ENCODE data around the gene SETX.

SETX gene

DNA sequence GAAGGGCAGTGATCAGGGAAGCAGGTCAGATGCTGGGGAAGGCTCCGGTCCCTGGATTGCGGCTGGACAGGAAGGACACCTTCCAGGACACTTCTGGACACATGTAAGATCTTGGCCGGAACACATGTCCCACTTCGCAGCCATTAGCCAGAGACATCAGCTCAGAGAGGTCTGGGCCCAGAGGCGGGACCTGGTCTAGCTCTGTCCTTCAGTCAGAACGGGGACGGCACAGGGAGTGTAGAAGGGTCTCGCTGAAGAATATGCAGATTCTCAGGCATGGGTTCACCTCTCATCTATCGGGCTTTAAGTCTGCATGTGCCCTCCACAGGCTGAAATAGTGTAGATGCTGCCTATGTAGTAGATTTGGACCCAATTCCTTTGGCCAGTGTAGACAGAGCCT is 119.7 kb downstream of the SETX start:
- CTCF ChIA-PET, result interaction anchor here (1.2 to 3.6 kb wide), 2 partner anchors 24 to 65 kb away, joined by 3 to 41 read pairs; no protein-coding TSS in a partner anchor
- TF ChIP-seq LEF1 (IDR thresholded peaks at IDR 0.05; ENCODE audit: borderline replicate concordance) (no peak), FOXK2 (IDR thresholded peaks at IDR 0.05) (no peak)
- no peak for DNase-seq (ENCODE audit: extremely low spot score)
- POLR2A ChIA-PET, result no interaction called here

DNA sequence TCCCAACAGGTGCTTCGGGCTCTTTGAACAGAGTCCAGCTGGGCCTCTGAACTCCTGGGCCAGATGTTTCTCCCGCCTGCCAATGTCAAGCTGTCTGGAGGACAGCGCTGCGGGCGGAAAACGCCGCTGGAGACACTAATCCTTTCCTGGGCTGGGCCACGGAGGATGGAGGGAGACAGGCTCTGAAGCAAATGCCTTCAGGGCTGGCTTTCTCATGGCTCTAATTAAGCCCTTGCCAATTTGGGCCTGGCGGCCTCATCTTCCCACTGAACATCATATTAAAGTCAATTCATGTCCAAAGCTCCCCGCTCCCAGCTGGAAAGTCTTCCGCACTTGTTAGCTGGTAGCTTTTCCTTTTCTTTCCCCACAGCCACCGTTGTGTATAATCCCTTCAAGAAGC is 120.3 kb downstream of the SETX start:
- TF ChIP-seq SUZ12 (IDR thresholded peaks at IDR 0.05) (no peak), HDGF (IDR thresholded peaks at IDR 0.05; ENCODE audit: borderline replicate concordance) (no peak), BHLHE40 (IDR thresholded peaks at IDR 0.05; ENCODE audit: borderline replicate concordance) (no peak), FOXA1 (IDR thresholded peaks at IDR 0.05) (no peak), ELF4 (IDR thresholded peaks at IDR 0.05) (no peak), LEF1 (IDR thresholded peaks at IDR 0.05; ENCODE audit: borderline replicate concordance) (no peak), FOXK2 (IDR thresholded peaks at IDR 0.05) (no peak), FOXM1 (IDR thresholded peaks at IDR 0.05; ENCODE audit: borderline replicate concordance) (no peak), L3MBTL2 (conservative IDR thresholded peaks at IDR 0.05) (no peak), ZNF384 (IDR thresholded peaks at IDR 0.05) (no peak), NFRKB (IDR thresholded peaks at IDR 0.05) (no peak), SP1 (IDR thresholded peaks at IDR 0.05) (no peak)
- TF ChIP-seq, protein P1, sequence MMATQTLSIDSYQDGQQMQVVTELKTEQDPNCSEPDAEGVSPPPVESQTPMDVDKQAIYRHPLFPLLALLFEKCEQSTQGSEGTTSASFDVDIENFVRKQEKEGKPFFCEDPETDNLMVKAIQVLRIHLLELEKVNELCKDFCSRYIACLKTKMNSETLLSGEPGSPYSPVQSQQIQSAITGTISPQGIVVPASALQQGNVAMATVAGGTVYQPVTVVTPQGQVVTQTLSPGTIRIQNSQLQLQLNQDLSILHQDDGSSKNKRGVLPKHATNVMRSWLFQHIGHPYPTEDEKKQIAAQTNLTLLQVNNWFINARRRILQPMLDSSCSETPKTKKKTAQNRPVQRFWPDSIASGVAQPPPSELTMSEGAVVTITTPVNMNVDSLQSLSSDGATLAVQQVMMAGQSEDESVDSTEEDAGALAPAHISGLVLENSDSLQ (IDR thresholded peaks at IDR 0.05), result no peak
- POLR2A ChIA-PET, result no interaction called here
- DNase-seq (ENCODE audit: extremely low spot score), result no peak
- CTCF ChIA-PET, result interaction anchor here (0.6 to 3.6 kb wide), 3 partner anchors 25 to 65 kb away, joined by 3 to 41 read pairs (median 5); no protein-coding TSS in a partner anchor

DNA sequence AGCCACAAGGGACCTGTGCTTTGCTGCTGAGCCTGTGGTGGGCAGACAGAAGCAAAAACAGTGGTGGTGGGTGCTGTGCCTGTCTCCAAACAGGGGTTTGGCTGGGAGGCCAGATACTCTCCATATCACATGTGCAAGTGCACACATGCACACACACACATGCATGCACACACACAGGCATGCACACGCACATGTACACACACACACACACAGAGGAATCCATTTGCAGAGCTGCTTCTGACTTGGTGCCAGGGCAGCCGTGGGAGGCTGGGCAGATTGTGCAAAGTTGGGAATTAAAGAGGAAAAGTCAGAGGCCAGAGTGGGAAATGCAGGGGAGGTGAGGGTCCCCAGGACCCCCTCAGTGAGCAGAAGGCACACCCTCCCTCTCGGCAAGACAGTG is 121.6 kb downstream of the SETX start:
- CTCF ChIA-PET, result interaction anchor here (0.6 to 3.6 kb wide), 4 partner anchors 35 to 422 kb away, joined by 3 to 41 read pairs (median 8); no protein-coding TSS in a partner anchor
- no peak for DNase-seq (ENCODE audit: extremely low spot score)
- POLR2A ChIA-PET, result no interaction called here
- no peak for TF ChIP-seq BHLHE40 (IDR thresholded peaks at IDR 0.05; ENCODE audit: borderline replicate concordance)
- no peak for TF ChIP-seq HDGF (IDR thresholded peaks at IDR 0.05; ENCODE audit: borderline replicate concordance)
- TF ChIP-seq SP1 (IDR thresholded peaks at IDR 0.05), result no peak
- no peak for TF ChIP-seq NFRKB (IDR thresholded peaks at IDR 0.05)
- no peak for TF ChIP-seq LEF1 (IDR thresholded peaks at IDR 0.05; ENCODE audit: borderline replicate concordance)
- no peak for TF ChIP-seq ZNF384 (IDR thresholded peaks at IDR 0.05)
- TF ChIP-seq FOXA1 (IDR thresholded peaks at IDR 0.05), result no peak
- no peak for TF ChIP-seq SUZ12 (IDR thresholded peaks at IDR 0.05)
- TF ChIP-seq ARNT (IDR thresholded peaks at IDR 0.05), result no peak
- TF ChIP-seq CTBP1 (IDR thresholded peaks at IDR 0.05; ENCODE audit: borderline replicate concordance), result no peak
- TF ChIP-seq FOXM1 (IDR thresholded peaks at IDR 0.05; ENCODE audit: borderline replicate concordance), result no peak
- no peak for TF ChIP-seq ELF4 (IDR thresholded peaks at IDR 0.05)
- no peak for TF ChIP-seq L3MBTL2 (conservative IDR thresholded peaks at IDR 0.05)
- no peak for TF ChIP-seq TARDBP (IDR thresholded peaks at IDR 0.05)
- TF ChIP-seq FOXK2 (IDR thresholded peaks at IDR 0.05), result no peak
- TF ChIP-seq, protein P1 (IDR thresholded peaks at IDR 0.05), result no peak

DNA sequence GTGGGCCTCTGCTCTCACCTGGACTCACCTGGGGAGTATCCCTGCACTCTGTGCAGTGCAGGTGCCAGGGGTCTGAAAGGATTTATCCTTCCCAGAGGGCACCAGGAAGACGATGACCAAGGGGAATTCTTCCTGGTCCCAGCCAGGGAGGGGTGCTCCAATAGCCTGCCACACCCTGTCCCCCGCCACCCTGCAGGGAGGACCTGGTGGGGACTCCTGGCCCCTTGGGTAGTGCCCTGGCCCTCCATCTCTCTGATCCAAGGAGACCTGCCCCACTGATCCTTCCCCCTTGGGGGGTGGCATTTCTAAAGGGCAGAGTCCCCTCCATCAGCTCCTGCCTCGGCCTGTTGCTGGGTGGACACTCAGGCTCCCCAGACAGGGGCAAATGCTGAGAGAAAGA is 122.3 kb downstream of the SETX start:
- ChIA-PET POLR2A (no interaction called here), CTCF (interaction anchor here (1.3 kb wide), 1 partner anchor 63 kb away, joined by 3 read pairs; no protein-coding TSS in a partner anchor)
- DNase-seq (ENCODE audit: extremely low spot score), result no peak
- TF ChIP-seq TARDBP (IDR thresholded peaks at IDR 0.05), result no peak
- TF ChIP-seq CTBP1 (IDR thresholded peaks at IDR 0.05; ENCODE audit: borderline replicate concordance), result no peak
- TF ChIP-seq, protein P1 (IDR thresholded peaks at IDR 0.05), result no peak
- no peak for TF ChIP-seq FOXA1 (IDR thresholded peaks at IDR 0.05)
- no peak for TF ChIP-seq L3MBTL2 (conservative IDR thresholded peaks at IDR 0.05)
- TF ChIP-seq FOXK2 (IDR thresholded peaks at IDR 0.05), result no peak
- TF ChIP-seq SP1 (IDR thresholded peaks at IDR 0.05), result no peak
- TF ChIP-seq BHLHE40 (IDR thresholded peaks at IDR 0.05; ENCODE audit: borderline replicate concordance), result no peak
- TF ChIP-seq ARNT (IDR thresholded peaks at IDR 0.05), result no peak
- TF ChIP-seq NFRKB (IDR thresholded peaks at IDR 0.05), result no peak
- TF ChIP-seq ELF4 (IDR thresholded peaks at IDR 0.05), result no peak
- TF ChIP-seq ZNF384 (IDR thresholded peaks at IDR 0.05), result no peak
- TF ChIP-seq SUZ12 (IDR thresholded peaks at IDR 0.05), result no peak
- no peak for TF ChIP-seq FOXM1 (IDR thresholded peaks at IDR 0.05; ENCODE audit: borderline replicate concordance)
- no peak for TF ChIP-seq LEF1 (IDR thresholded peaks at IDR 0.05; ENCODE audit: borderline replicate concordance)
- TF ChIP-seq HDGF (IDR thresholded peaks at IDR 0.05; ENCODE audit: borderline replicate concordance), result no peak

DNA sequence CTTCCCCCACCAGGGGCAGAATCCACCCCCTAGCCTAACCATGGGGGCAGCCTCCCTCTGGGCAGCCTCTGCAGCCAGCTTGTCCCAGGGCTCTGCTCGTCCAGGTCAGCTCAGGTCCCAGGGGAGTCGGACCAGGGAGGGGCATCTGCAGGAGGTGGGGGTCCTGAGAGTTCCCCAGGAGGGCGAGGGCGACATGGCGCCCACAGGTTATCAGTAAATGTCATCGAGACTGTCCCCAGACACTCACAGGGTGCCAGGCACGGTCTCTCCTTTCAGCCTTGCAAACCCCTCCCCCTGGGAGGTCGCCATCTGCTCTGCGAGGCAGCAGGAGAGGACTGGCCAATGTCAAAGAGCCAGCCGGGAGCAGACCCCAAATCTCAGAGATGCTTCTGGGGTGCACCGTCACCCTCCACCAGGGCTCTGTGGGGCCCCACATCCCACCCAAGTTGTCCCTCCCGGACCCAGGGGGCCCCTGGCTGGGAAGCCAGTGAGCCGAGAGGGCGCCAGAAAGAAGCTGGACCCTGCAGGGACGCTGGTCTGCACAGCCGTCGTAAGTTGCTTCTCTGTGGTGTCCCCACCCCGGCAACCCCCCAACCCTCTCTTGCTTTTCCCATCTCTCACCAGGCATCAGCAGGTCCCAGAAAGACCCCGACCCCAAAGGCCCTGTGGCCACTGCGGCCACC is 123.6 kb downstream of the SETX start:
- CTCF ChIA-PET, result no interaction called here
- no peak for DNase-seq (ENCODE audit: extremely low spot score)
- POLR2A ChIA-PET, result no interaction called here
- no peak for TF ChIP-seq SUZ12 (IDR thresholded peaks at IDR 0.05)
- no peak for TF ChIP-seq SP1 (IDR thresholded peaks at IDR 0.05)
- no peak for TF ChIP-seq NFRKB (IDR thresholded peaks at IDR 0.05)
- no peak for TF ChIP-seq ARNT (IDR thresholded peaks at IDR 0.05)
- no peak for TF ChIP-seq CTBP1 (IDR thresholded peaks at IDR 0.05; ENCODE audit: borderline replicate concordance)
- TF ChIP-seq, protein P1 (IDR thresholded peaks at IDR 0.05), result no peak
- TF ChIP-seq L3MBTL2 (conservative IDR thresholded peaks at IDR 0.05), result no peak
- TF ChIP-seq BHLHE40 (IDR thresholded peaks at IDR 0.05; ENCODE audit: borderline replicate concordance), result no peak
- no peak for TF ChIP-seq FOXA1 (IDR thresholded peaks at IDR 0.05)
- TF ChIP-seq LEF1 (IDR thresholded peaks at IDR 0.05; ENCODE audit: borderline replicate concordance), result no peak
- no peak for TF ChIP-seq HDGF (IDR thresholded peaks at IDR 0.05; ENCODE audit: borderline replicate concordance)
- TF ChIP-seq FOXK2 (IDR thresholded peaks at IDR 0.05), result no peak
- TF ChIP-seq FOXM1 (IDR thresholded peaks at IDR 0.05; ENCODE audit: borderline replicate concordance), result no peak
- TF ChIP-seq ELF4 (IDR thresholded peaks at IDR 0.05), result no peak
- TF ChIP-seq TARDBP (IDR thresholded peaks at IDR 0.05), result no peak
- no peak for TF ChIP-seq ZNF384 (IDR thresholded peaks at IDR 0.05)
